LoVo (cell line): ENCODE results near the gene BBS9.

Experiments
- DNase-seq: peaks from one replicate; pipeline ENCODE4 v3.0.0-alpha.2; 2016; ENCODE audit warnings: low spot score

The BBS9 gene

DNA sequence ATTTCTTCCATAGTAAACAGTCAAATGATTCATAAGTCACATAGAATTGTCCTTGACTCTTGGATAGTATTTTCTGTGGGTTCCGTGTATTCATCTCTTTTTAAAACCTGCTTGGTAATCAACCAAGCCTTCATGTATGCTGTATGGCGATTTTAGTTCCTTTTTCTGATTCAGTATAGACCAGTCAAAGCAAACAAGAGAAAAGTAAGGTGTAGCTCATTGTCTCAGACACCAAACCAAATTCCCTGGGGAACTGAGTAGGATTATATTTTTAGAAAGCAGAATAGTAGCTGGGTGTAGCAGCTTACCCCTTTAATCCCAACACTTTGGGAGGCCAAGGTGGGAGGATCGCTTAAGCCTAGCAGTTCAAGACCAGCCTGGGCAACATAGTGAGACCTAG is 240.5 kb downstream of the BBS9 start:
- DNase-seq: no peak

DNA sequence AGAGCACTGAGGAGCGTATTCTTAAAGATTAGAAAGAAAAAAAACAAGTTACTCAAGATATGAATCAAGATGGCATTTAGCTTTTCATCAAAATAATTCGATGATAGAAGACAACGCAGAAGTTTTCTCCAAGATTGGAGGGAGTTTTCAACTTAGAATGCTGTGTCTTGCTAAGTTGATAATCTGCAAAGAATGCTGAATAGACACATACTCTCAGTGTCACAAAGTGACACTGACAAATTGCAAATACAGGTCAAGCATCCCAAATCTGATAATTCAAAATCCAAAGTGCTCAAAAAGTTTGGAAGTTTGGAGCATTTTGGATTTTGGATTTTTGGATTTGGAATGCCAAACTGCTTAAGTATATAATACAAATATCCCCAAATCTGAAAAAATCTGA is 243.8 kb downstream of the BBS9 start:
- DNase-seq: no peak

DNA sequence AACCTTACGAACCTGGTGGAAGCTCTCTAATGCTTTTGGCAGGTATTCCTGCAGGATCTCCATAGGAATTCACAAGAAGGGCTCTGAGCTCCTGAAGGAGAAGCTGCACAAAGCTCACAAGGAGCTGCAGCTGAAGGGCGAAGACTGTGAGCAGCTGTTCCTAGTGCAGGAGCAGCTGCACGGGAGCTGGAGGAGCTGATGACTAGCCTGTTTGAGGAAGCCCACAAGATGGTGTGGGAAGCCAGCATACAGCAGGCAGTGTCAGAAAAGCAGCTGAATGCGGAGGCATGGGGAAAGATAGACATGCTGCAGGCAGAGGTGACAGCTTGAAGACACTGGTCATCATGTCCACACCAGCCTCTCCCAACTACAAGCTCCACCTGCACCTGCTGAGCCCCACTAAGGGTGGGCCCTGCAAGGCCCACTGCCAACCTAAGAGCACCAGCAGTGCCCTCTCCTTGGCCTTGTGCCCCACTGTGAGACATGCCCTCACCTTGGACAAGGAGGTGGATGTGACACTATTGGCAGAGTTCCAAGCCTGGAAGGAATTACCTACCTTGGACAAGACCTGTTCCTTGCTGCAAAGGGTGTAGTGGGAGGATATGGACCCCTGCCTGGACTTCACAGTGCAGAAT is 250.6 kb downstream of the BBS9 start:
- DNase-seq: no peak

DNA sequence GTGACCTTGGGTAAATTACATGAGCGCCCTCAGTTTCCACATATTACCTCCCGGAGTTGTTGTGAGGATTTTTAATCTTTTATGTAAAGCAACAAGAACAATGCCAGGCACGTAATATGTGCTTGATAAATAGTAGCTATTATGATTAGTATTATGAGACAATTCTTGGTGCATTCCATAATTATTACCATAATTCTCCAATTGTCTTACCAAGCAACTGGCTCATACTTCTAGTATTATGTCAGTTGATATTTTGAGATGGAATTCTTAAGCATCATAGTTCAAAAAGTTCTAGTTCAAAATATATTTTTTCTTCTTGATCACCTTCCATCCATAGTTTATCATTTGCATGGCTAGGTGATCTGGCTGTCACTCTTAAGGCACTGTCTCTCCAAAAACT is 259.0 kb downstream of the BBS9 start:
- DNase-seq: no peak

DNA sequence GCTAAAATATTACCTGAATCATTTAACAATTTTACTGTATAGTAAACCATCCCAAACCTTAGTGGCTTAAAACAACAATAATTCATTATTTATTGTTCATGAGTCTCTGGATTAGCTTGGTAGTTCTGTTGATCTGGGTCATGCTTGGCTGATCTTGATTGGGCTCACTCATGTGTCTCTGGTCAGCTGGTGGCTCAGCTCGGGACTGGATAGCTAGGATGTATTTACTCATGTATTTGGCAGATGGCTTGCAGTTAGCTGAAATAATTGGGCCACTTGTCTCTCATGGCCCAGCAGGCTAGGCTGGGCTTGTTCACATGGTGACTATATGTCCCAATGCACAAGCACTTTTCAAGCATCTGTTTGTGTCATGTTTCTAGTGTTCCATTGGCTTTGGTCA is 262.8 kb downstream of the BBS9 start:
- no peak for DNase-seq

DNA sequence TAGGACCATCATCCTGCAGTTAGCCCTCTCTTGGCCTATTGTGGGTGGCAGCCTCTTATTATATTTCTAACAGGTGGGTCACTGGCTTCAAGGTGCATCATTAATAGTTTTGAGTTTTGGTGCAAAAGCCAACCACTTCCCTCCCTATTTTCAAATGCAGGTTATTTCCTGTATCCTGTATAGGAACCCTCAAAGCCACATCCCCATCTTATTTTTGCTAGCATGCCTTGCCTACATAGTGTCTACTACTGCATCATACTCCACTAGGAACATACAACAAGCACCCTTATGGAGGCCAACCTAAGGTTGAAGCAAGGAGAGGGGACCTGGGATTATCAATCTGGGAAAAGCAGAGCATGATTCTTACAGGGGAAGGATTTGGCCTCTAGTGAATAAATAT is 264.4 kb downstream of the BBS9 start:
- DNase-seq: no peak

DNA sequence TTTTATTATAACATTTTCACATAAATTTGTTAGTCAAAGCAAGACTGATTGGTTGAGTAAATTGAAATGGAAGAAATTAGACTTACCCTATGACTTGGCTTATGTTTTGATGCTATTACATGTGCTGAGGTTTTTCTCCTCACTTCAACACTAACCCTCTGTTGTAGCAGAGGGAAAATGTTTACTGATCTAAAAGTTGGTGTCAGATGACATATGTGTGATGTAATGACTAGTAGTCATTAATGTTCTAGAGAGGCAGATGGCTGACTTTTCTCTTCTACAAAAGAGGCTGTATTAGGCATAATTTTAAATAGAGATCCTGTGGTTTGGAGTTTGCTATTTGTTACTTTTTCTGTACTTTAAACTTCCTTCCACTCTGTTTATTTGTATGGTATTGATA is 266.0 kb downstream of the BBS9 start:
- no peak for DNase-seq

DNA sequence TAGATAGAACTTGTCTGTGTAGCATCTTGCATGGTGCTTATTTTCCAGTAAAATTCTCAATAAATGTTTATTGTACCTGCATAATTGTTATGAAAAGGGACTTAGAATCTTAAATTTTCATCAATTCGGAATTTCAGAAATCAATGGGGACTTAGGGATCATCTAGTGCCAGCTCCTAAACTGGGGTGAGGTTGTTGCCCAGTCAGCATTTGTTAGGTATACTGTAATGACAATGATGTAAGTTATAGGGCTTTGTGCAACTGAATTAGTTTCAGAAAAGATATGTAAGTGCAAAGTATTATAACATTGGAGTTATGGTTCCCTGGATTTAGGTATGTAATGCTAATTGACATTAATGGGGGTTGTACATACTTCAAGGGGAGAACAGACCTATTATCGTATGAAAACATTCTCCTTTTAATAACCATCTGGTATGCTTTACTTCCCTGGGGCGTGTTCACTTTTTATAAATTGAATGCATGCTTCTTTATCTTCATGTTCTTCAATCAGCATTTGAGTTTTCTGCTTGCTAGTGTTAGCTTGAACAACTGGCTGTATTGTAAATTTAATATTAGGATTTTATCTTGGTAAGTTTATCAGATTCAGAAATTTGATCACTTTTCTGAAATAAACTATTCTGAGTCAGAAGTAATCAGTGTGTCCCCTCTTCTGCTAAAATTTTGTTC is 270.3 kb downstream of the BBS9 start:
- no peak for DNase-seq

DNA sequence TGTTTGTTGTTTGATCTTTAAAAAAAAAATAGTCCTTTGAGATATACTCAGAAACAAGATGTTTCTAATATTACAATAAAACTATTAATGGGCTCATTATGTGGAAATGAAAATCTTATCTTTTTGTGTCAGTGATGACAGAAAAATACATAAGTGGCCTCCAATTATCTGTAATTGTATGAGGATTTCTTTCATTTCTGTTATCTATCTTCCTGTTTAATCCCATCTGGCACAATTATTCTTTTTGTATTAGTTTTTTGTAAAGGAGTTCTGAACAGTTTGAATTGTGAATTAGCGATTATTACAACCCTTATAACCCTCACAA is 270.8 kb downstream of the BBS9 start:
- DNase-seq: no peak

DNA sequence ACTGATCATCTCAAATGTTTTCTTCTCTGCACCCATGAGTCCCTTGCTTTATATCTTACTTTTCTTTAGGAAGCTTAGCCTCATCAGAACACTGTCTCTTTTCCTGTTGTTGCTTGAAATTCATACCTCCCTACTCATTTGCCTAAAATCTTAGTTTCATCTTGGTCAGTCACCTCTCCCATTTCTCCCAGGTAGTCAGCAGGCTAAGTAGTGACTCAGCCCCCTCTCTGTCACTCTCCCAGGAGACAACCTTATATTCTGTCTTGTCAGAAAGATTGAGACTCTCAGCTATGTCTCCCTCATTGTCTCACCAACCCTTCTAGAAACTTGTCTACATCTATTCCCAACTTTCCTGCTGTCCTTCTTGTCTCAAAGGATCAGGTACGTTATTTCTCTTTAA is 280.9 kb downstream of the BBS9 start:
- no peak for DNase-seq

DNA sequence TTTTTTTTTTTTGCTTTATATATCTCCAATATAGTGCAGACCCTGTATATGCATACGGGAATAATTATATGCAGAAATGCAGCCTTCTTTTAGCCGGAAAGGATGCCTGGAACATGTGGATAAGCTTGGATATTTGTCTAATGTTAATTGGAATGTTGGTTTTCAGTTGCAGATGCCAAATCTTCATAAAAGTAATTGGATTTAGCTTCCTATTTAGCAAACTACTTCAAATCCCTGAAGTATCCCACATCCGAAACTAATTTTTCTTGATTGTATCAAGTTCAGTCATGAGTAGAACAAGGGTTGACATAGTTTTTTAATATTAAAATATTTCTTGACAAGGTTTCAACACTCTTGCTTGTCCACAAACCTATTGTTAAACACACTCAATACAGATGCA is 281.7 kb downstream of the BBS9 start:
- no peak for DNase-seq

DNA sequence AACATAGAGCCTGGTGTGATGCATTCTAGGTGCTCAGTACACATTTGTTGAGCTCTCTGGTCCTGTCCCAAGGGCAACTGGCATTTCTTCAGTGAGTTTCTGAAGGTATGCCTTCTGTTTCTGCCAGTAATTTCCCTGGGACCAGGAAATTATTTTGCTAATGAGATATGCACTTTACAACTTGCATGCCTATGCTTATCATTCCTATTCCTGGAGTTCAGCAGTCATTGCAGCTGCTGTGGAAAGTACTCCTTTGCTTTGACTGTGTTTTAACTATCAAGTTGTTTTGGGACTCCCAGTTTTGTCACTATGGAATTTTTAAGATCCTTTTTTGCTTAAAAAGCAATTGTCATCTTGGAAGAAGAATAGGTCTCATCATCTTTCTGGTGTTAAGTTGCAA is 283.0 kb downstream of the BBS9 start:
- DNase-seq: no peak

DNA sequence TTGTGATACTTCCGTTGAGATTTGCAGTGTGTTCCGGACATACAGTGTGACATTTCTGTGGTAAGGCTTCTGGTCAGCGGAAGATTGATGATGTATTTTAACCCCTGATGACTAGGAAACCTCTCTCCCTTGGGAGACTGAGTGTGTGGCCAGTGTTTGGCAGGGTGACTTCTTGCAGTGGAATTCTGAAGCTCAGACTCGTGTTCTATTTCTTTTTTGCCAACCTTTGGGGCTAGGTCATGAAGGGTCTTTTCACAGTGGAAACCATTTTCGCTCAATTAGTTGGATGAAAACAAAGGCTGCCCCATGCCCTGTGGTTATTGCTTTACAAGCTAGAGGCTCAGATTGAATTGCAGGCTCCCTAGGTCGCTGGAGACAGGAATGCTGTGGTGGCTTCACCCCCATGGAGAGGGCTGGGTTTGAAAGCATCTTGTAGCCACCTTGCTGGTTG is 288.9 kb downstream of the BBS9 start:
- no peak for DNase-seq

DNA sequence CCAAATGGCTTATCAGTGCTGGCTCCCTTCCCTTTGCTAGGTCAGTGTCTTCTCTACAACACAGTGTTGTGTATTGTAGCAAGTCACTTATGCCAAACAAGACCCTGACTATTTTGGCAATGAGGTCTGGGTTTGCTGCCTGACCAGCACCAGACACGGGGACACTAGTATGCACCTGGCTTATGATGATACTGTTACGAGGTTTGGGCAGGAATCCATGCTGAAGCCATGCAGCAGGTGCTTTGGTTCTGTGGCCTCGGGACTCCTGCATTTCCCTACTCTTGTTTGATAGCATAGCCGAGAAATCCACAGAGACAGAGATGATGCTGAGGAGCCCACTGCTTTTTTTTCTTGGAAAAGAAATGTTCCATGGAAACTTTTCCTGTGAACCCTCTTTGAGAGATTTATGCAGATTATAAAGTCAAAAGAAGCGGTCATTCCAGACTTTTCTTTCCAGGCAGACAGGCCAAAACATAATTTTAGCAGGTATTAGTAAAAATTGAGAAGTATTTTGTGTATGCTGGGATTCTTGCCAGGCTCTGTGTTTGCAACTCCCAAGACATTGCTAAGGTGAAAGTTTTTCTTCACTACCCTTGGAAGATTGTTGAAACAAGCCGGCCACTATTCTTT is 291.1 kb downstream of the BBS9 start:
- no peak for DNase-seq

DNA sequence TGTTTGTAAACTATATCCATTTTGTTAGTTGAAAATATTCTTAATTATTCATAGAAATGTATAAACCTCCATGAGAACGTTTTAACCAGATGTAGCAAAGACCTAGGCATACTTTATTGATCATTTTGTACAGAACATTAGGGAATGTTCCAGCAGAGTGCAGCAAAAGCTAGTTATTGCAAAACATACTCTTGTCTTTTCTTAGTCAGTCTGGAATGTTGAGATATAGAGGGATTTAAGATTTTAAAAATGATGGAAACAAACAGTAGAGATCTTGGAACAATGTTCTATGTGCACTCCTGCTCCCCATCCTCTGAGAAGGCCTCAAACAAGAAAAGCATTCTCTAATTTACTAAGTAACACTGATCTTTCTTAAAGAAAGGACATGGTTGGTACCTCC is 292.1 kb downstream of the BBS9 start:
- DNase-seq: no peak

DNA sequence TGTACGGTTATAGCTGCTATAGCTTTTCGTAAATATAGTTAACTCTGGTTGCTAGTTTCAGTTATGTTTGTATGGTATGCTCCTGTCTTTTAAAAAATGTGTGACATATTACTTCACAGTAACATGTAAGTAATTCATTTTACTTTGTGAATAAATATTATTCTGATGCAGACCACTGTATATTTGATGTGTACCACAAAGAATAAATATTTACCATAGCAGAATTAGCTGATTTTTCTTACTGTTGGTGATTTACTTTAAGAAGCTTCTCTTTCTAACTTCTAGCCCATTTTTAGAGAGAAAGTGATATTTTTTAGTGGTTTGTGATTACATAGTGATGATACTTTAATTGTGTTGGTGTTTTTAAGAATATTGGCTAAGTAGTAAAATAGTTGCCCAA is 292.8 kb downstream of the BBS9 start:
- no peak for DNase-seq

DNA sequence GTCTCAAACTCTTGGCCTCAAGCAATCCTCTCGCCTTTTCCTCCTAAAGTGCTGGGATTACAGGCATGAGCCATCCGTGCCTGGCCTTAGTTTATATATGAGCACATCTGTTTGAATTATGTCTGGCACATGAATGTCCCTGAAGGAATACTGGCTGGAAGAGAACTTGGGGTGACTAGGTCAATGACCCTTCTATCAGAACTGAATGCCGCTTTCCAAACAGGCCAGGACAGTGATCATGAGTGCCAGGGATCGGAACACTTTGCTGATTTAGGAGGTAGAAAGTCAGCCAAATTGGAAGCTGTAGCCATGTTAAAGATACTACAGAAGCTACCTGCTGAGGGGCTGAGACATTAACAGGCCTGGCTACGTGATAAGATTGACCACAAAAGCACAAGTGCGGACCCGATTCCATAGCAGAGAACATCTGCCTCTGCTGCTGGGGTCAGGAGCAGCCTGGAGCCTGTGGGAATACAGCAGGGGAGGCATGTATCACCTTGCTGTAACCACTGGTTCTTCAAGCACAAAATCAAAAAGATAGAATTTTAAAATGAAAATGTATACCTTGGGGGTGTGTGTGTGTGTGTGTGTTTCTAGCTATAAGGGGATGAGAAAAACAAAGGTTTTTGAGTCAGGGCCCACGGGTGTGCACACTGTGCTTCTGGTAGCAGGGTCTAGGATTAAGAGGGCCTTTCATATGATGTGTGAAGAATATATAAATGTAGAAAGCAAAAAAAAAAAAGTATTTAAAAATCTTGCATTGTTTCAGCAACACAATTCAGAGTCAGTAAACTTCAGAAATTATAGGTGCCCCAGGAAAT is 293.7 kb downstream of the BBS9 start:
- DNase-seq: no peak

DNA sequence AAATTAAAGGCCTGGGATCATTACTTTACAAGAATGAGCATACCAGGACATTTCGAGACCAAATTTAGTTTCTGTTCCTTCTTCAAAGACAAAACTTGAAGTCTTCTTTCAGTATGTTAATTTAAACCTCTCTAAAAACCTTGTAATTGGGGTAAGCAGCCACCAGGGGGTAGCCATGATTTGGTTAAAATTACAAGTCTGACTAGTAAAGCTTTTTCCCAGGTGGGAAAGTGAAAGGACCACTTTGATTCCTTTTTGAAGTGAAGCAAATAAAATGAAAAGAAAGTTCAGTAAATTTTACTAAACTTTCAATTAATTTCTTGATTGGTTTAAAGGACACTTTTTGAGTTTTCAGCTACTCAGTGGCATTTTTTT is 294.3 kb downstream of the BBS9 start:
- peak; percentile 35 for DNase-seq

DNA sequence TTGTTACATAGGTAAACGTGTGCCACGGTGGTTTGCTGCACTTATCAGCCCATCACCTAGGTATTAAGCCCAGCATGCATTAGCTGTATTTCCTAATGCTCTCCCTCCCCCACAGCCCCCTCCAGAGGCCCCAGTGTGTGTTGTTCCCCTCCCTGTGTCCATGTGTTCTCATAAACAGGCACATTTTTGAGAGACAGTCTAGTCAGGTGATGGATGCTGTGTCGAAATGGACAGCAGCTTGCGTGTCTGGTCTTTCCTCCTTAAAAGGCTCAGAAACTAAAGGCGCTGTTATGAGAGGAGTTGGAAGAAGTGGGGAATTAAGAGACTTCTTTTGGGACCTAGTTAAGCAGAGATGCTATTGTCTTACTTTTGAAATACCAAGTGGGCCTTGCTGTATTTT is 296.0 kb downstream of the BBS9 start:
- DNase-seq: no peak

DNA sequence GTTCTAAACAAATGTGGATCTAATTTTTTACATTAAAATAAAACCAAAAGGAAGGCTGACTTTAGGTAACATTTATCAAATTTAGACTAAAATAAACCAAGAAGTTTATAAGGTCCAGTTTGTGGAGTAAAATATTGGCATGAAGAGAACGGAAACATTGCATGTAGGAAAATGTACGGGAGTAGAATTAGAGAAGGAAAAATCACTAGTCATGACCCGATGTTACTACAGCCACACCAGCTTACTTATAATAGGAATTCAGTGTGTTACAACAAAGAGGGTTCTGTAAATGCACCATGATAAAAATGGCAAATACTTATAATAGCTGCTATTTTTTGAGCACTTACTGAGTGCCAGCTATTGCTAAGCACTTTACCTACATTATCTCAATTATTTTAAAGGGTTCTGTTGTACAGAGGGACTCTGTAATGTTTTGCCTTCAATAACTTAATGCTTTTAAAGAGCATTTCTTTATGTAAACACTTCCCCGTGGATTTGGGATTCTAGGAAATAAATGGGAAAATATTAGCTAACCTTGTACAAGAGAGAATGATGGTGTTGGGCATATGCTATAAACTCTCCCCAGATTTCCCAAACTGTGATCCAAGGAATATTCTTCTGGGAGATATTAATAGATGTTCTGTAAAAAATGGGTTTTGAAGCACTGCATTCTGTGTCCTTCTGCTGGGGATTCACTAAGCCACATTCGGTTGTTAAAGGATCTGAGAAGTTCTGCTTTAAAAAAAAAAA is 296.7 kb downstream of the BBS9 start:
- no peak for DNase-seq

DNA sequence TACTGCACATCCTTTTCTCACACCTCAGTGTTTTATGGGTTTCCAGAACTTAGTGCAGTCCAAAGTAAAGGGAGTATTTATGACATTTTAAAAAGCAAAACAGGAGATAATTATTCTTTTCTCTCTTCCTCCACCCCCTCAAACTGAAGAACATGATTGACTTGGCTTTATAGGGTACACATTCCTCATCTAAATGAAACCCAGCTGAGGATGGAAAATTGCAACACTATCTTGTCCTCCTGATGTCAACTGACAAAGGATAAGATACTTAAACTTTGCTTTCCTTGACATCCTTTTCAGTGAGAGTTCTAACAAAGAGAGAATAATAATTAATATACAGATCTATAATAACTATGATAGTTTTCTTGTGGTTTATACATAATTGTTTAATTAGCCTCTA is 299.1 kb downstream of the BBS9 start:
- no peak for DNase-seq

DNA sequence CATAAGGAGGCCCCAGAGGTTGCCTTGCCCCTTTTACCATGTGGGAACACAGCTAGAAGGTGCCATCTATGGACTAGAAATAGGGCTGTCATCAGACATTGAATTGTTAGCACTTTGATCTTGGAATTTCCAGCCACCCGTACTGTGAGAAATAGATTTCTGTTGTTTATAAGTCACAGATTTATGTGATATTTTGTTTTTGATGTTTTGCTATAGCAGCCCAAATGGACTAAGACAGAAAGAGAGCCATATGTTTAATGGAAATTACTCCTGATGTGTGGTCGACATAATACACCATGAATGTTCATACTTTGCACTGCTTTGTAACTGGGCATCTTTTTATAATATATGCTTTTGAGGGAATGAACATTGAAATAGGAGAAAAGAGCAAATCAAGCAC is 302.2 kb downstream of the BBS9 start:
- DNase-seq: no peak
